HG03066 (cell line): ENCODE measurements around the gene ATP2C2.
"Not testable (repeated sequence)": the region's sequence is repeated elsewhere in the genome, so short reads cannot be mapped to it uniquely, and the experiment has no call there.

Experiments used
- ATAC-seq: cut with Tn5 transposase; IDR thresholded peaks from one replicate; pipeline ENCODE4 v1.9.1; 2021; ENCODE audit warnings: low read depth; ENCODE audit not compliant: unreplicated experiment

The ATP2C2 gene

GRCh38 chr16:84392031-84392360 lies 23.7 kb downstream of the ATP2C2 start:
- ATAC-seq = no peak

- not testable (repeated sequence) for ATAC-seq
Observed at GRCh38 chr16:84396082-84396481, 27.7 kb downstream of the ATP2C2 start.

GRCh38 chr16:84396537-84397008 lies 28.2 kb downstream of the ATP2C2 start:
- ATAC-seq = no peak

- no peak for ATAC-seq
Observed at GRCh38 chr16:84397090-84397489, 28.8 kb downstream of the ATP2C2 start.

- ATAC-seq = no peak
Observed at GRCh38 chr16:84398701-84399100, 30.4 kb downstream of the ATP2C2 start.

- not testable (repeated sequence) for ATAC-seq
Observed at GRCh38 chr16:84399912-84400311, 31.6 kb downstream of the ATP2C2 start.

GRCh38 chr16:84403435-84403834 lies 35.1 kb downstream of the ATP2C2 start:
- not testable (repeated sequence) for ATAC-seq

- no peak for ATAC-seq
Observed at GRCh38 chr16:84404324-84404723, 36.0 kb downstream of the ATP2C2 start.

- ATAC-seq = no peak
Observed at GRCh38 chr16:84404936-84405639, 36.8 kb downstream of the ATP2C2 start.

- no peak for ATAC-seq
Observed at GRCh38 chr16:84406006-84406963, 37.9 kb downstream of the ATP2C2 start.

- ATAC-seq = no peak
Observed at GRCh38 chr16:84407588-84408313, 39.4 kb downstream of the ATP2C2 start.

GRCh38 chr16:84408314-84408690 lies 40.0 kb downstream of the ATP2C2 start:
- ATAC-seq = no peak

- ATAC-seq = no peak
Observed at GRCh38 chr16:84408856-84409255, 40.5 kb downstream of the ATP2C2 start.

- ATAC-seq = no peak
Observed at GRCh38 chr16:84410361-84411138, 42.2 kb downstream of the ATP2C2 start.

GRCh38 chr16:84411768-84412167 lies 43.4 kb downstream of the ATP2C2 start:
- ATAC-seq = no peak

- no peak for ATAC-seq
Observed at GRCh38 chr16:84412262-84412661, 43.9 kb downstream of the ATP2C2 start.

GRCh38 chr16:84413244-84414004 lies 45.1 kb downstream of the ATP2C2 start:
- no peak for ATAC-seq

GRCh38 chr16:84414789-84415326 lies 46.5 kb downstream of the ATP2C2 start:
- no peak for ATAC-seq
